Ovary (tissue), 9 donors: ENCODE results near the gene SLC10A2. TPM values are rescaled to one million over a fixed set of nuclear protein-coding genes. Genes with fewer than 3 reads are reported as not detected.

ENCODE experiments used
- DNase-seq, 5 donors: peaks; one replicate each; pipeline ENCODE4 v3.0.0-alpha.2; 2019 to 2020
- H3K27ac ChIP-seq, 2 donors: fragments of 200-600 bp; one replicate each; pipeline versions ENCODE4 v1.5.1 to v1.8.0; 2019 to 2022
- H3K27me3 ChIP-seq: fragments of 200-600 bp; one replicate; pipeline ENCODE4 v1.8.0; 2022
- H3K36me3 ChIP-seq: fragments of 200-600 bp; sonication (generic); one replicate; pipeline ENCODE4 v1.5.1; 2019
- H3K4me1 ChIP-seq: one replicate; pipeline ENCODE4 v1.8.1; 2013; ENCODE audit warnings: mild to moderate bottlenecking, moderate library complexity; ENCODE audit not compliant: insufficient read depth
- H3K4me3 ChIP-seq: fragments of 200-600 bp; sonication (generic); one replicate; pipeline ENCODE4 v1.5.1; 2017
- H3K9me3 ChIP-seq, 2 donors: fragments of 200-600 bp in 1 of 2; sonication (generic) in 1 of 2; one replicate each; pipeline versions ENCODE4 v1.5.1 to v1.8.1; 2013 to 2019; ENCODE audit warnings: mild to moderate bottlenecking in 1 of 2, moderate library complexity in 1 of 2
- EP300 ChIP-seq: sonication (generic); formaldehyde crosslinking; IDR thresholded peaks from one replicate; pipeline ENCODE4 v1.6.1; 2017; ENCODE audit warnings: antibody characterized with exemption
- POLR2A ChIP-seq: fragments of 450-650 bp; IDR thresholded peaks from one replicate; pipeline ENCODE4 v1.6.1; 2017; ENCODE audit warnings: antibody characterized with exemption, mild to moderate bottlenecking, moderate library complexity
- WGBS, 3 donors: extraction: QIAGEN DNeasy Blood & Tissue Kit in 1 of 3; methylation state at CpG; one replicate each; pipeline versions ENCODE4 v1.1.5 to v1.1.7; 2013 to 2017; 5-methylcytosine and 5-hydroxymethylcytosine counted together
- intact Hi-C, 4 donors: fragments of 100-400 bp; cut with DNase I; formaldehyde crosslinking; loops; one replicate each; pipeline versions ENCODE4 v1.11.0 to v1.15.1; 2022 to 2023
- polyA plus RNA-seq, 2 donors: library from polyadenylated mRNA; stranded (reverse); fragments of 200-250 nt in 1 of 2; fragments of 350-450 nt in 1 of 2; fragmentation: Illumina TruSeq in 1 of 2; extraction: RNeasy Lipid Tissue Mini Kit (QIAGEN cat#74804) in 1 of 2; gene quantifications; one replicate each; pipeline ENCODE4 v1.2.3, GENCODE V29; 2013 to 2014
- total RNA-seq, 7 donors: library from RNA; depleted of rRNA in 2 of 7; stranded (reverse); fragments of >200 nt in 2 of 7; fragmentation: NEBNext Ultra II Directional in 3 of 7; extraction: Animal tissue kit (Norgen Biotek cat#: 25700) in 3 of 7; gene quantifications; one replicate each; pipeline versions ENCODE4 v1.1.0 to v1.2.4, GENCODE V29; 2016 to 2023
- TF ChIP-seq, protein P1 (sequence below), 3 donors: fragments of 450-650 bp in 2 of 3; fragments of 200-600 bp in 1 of 3; IDR thresholded peaks; one replicate each; pipeline versions ENCODE4 v1.5.1 to v1.8.0; 2016 to 2022; ENCODE audit warnings: antibody characterized with exemption in 3 of 3, mild to moderate bottlenecking in 1 of 3
- donor health status: DM: no; HTN: no; CAD: no; lungs with moderate emphysema.
- donor health status: DM: no; HTN: no; CAD: no.
- donor health status: Bipolar disorder and iron deficiency.
- donor health status: DM: yes; HTN: yes; CAD: no.
- donor health status: DM: no; HTN: no; CAD: no.
- donor health status: DM: yes; HTN: yes; CAD: no.

Gene SLC10A2
- total and polyA plus RNA-seq, 9 donors: 0.83 TPM; not detected in 8

DNA sequence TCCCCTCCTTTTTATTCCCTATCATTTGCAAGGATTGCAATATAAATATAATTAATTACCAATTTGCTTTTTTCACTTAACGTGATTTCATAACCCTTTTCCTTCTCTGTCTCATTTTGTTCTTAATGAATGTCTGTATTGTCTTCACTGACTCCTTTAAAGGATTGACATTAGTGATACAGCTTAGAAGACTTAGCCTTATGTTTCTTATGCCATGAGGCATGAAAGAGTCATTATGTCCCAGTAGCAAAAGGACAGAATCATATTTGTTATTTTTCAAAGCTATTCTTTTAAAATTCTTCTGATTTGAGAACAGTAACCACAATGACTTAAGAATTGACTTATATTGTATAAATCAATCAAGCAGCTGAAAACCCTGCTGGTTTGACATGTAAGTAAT, 26.2 kb downstream of the SLC10A2 start:
- no peak for TF ChIP-seq EP300
- TF ChIP-seq, protein P1, sequence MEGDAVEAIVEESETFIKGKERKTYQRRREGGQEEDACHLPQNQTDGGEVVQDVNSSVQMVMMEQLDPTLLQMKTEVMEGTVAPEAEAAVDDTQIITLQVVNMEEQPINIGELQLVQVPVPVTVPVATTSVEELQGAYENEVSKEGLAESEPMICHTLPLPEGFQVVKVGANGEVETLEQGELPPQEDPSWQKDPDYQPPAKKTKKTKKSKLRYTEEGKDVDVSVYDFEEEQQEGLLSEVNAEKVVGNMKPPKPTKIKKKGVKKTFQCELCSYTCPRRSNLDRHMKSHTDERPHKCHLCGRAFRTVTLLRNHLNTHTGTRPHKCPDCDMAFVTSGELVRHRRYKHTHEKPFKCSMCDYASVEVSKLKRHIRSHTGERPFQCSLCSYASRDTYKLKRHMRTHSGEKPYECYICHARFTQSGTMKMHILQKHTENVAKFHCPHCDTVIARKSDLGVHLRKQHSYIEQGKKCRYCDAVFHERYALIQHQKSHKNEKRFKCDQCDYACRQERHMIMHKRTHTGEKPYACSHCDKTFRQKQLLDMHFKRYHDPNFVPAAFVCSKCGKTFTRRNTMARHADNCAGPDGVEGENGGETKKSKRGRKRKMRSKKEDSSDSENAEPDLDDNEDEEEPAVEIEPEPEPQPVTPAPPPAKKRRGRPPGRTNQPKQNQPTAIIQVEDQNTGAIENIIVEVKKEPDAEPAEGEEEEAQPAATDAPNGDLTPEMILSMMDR (IDR thresholded peaks at IDR 0.05): no peak
- TF ChIP-seq POLR2A: no peak
- H3K27ac ChIP-seq: no peak overlapping the region
- no peak overlapping the region for H3K4me3 ChIP-seq
- H3K36me3 ChIP-seq: no peaks in the 10 kb centered on the region
- H3K27me3 ChIP-seq: no peaks in the 10 kb centered on the region
- WGBS, 3 donors: 76 to 83% (median 81%) methylated on average over 1 of the region's 1 CpG
- no peak for DNase-seq
- no peaks in the 10 kb centered on the region for H3K9me3 ChIP-seq
- no peaks in the 10 kb centered on the region for H3K4me1 ChIP-seq
- intact Hi-C loops: no loop called here

DNA sequence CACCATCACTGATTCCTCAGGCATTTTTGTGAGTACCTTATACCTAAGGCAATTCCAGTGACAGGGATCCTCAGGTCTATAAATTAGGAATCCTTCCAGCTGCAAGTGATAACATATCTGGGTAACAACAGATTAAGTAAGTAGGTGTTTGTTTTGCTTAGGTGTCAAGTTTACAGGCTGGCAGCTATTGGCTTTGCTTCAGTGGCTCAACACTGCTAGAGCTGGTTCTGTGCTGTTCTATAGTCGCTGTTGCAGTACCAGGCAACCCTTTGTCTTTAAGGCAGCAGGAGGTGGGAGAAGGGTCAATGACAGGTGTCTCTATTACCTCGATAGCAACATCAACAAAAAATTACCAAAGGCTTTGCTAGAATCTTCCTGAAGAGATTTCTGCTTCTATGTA, 27.0 kb downstream of the SLC10A2 start:
- Histone ChIP-seq H3K27ac (no peak overlapping the region), H3K4me1 (no peaks in the 10 kb centered on the region), H3K36me3 (no peaks in the 10 kb centered on the region), H3K27me3 (no peaks in the 10 kb centered on the region), H3K9me3 (no peaks in the 10 kb centered on the region), H3K4me3 (no peak overlapping the region)
- TF ChIP-seq EP300 (no peak), POLR2A (no peak)
- TF ChIP-seq, protein P1 (IDR thresholded peaks at IDR 0.05): no peak
- WGBS, 3 donors: 39 to 48% (median 48%) methylated on average over 2 of the region's 2 CpGs
- no peak for DNase-seq
- intact Hi-C loops: no loop called here

DNA sequence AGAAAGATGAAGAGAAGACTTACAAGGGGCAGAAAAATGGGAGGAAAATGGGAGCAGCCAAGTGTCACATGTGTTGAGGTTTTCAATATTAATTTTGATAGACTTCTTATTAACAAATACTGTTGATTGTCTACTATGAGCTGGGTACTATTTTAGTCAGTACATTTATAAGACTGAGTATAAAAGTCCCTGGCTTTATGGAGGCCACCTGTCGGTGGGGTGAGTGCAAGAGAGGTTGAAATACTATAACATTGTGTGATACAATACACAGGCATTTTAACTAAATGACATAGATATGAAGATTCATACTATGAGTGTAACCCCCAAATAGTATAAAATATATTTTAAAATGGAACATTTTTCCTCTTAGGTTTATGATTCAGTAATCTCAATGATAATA, 29.9 kb downstream of the SLC10A2 start:
- Histone ChIP-seq H3K36me3 (no peaks in the 10 kb centered on the region), H3K27ac (no peak overlapping the region), H3K27me3 (no peaks in the 10 kb centered on the region), H3K4me1 (no peaks in the 10 kb centered on the region), H3K4me3 (no peak overlapping the region), H3K9me3 (no peaks in the 10 kb centered on the region)
- WGBS, 3 donors: 71 to 78% (median 78%) methylated on average over 1 of the region's 1 CpG
- no peak for TF ChIP-seq EP300
- no peak for TF ChIP-seq POLR2A
- TF ChIP-seq, protein P1 (IDR thresholded peaks at IDR 0.05): no peak
- DNase-seq: no peak
- intact Hi-C loops: no loop called here

DNA sequence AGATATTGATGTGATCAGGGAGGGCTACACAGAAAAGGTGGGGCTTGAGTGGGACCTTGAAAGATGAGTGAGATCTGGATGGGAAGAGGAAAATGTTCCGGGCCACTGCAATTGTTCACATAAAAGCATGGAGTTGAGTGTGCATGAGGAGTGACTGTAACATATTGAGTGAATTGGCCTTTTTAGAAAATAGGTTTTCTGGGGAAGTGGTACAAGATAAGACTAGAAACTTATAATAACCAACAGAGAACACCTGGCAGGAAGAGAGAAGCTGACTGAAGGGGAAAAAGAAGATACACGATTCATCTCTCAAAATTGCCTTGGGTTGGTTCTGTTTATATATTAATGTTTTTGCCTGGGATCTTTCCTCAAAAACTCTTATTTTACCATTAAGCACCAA, 32.2 kb downstream of the SLC10A2 start:
- H3K27ac ChIP-seq: no peak overlapping the region
- no peak overlapping the region for H3K4me3 ChIP-seq
- no peak for DNase-seq
- TF ChIP-seq EP300: no peak
- TF ChIP-seq, protein P1 (IDR thresholded peaks at IDR 0.05): no peak
- no peak for TF ChIP-seq POLR2A
- H3K9me3 ChIP-seq: no peaks in the 10 kb centered on the region
- H3K27me3 ChIP-seq: no peaks in the 10 kb centered on the region
- no peaks in the 10 kb centered on the region for H3K36me3 ChIP-seq
- no peaks in the 10 kb centered on the region for H3K4me1 ChIP-seq
- intact Hi-C loops: no loop called here
- WGBS, 3 donors: 46 to 64% (median 55%) methylated on average over 2 of the region's 2 CpGs
